ENCODE measurements around the gene JAK3. TPM values are rescaled to one million over a fixed set of nuclear protein-coding genes. Genes with fewer than 3 reads are reported as not detected.

JAK3 gene
- total and polyA plus RNA-seq, 2 of the 13 experiments (the other 11 are each of a cell fraction or from before 2014, with no cell fraction given) = 3.4 to 18.6 TPM

GRCh38 chr19:17812099-17812498, 35.7 kb downstream of the JAK3 start:
- no peak overlapping the region for H3K9ac ChIP-seq (ENCODE audit: insufficient read depth, low read depth, low read length)
- in situ Hi-C loops (cut with HindIII; ENCODE audit: extremely low pct_ligation_motif_present, low pct_unique_long_range_greater_than_20kb) = no loop called here
- ATAC-seq = no peak
- WGBS (ENCODE audit: low lambda C conversion rate) = 79% methylated on average over 3 of the region's 5 CpGs
- no peak for DNase-seq (ENCODE audit: low spot score)
- peaks cover 0 to 2% of the 10 kb centered on the region in 2 experiments; a peak in 2 of 5 replicates for H3K36me3 ChIP-seq (replicated peaks in 1 of 2; ENCODE audit: control insufficient read depth in 1 of 2, insufficient read depth in 2 of 2, low read length in 2 of 2)
- ChIA-PET CTCF (ENCODE audit: low intra/inter-chr PET ratio, low total read pairs) (no interaction called here), POLR2A (no interaction called here)
- no peak for FAIRE-seq
- no peaks in the 10 kb centered on the region for H3K79me2 ChIP-seq (ENCODE audit: insufficient read depth, low read length)
- H3K27me3 ChIP-seq (ENCODE audit: control insufficient read depth in 1 of 2, insufficient read depth in 2 of 2, low read length in 2 of 2) = no peaks in the 10 kb centered on the region
- H3K27ac ChIP-seq (ENCODE audit: extremely low read length, insufficient read depth, low read length) = no peak overlapping the region
- TF ChIP-seq USF2 (IDR thresholded peaks at IDR 0.05; ENCODE audit: low read depth, low read length) (no peak), USF2 (CRISPR knock-in tag; IDR thresholded peaks at IDR 0.05; ENCODE audit: borderline replicate concordance) (no peak), TFDP2 (CRISPR knock-in tag; IDR thresholded peaks at IDR 0.05) (no peak), MTF1 (CRISPR knock-in tag; IDR thresholded peaks at IDR 0.05) (no peak), SRF (IDR thresholded peaks at IDR 0.05; ENCODE audit: low read depth, low read length) (no peak), KDM5B (CRISPR knock-in tag; IDR thresholded peaks at IDR 0.05; ENCODE audit: borderline replicate concordance) (no peak), MED1 (CRISPR knock-in tag; IDR thresholded peaks at IDR 0.05) (no peak)
- H3K4me3 ChIP-seq (replicated peaks in 1 of 3; ENCODE audit: insufficient read depth in 1 of 3, low read depth in 2 of 3, low read length in 3 of 3) = no peak overlapping the region
- H3K4me1 ChIP-seq (ENCODE audit: insufficient read depth, low read length) = no peaks in the 10 kb centered on the region
- no peaks in the 10 kb centered on the region for H3K9me3 ChIP-seq (ENCODE audit: low read length)
- no TSS peak for BruUV-seq (replicated peaks)
- no peak overlapping the region for H2AFZ ChIP-seq (ENCODE audit: low read length)
- intact Hi-C loops (cut with micrococcal nuclease; ENCODE audit: unreplicated experiment) = no loop called here
- no peaks in the 10 kb centered on the region for H4K20me1 ChIP-seq (ENCODE audit: insufficient read depth, low read length)
- no peak overlapping the region for H3K4me2 ChIP-seq (ENCODE audit: low read depth, low read length)
